KMS-11 (cell line): ENCODE measurements around the gene PDE2A.

Experiments
- H2AFZ ChIP-seq: fragments of 200-600 bp; sonication (generic); 2 replicates; pipeline ENCODE4 v1.6.1; 2016; ENCODE audit warnings: antibody characterized with exemption, mixed run types, low read depth
- H3K27ac ChIP-seq: fragments of 200-600 bp; sonication (generic); 2 replicates; pipeline ENCODE4 v1.6.1; 2016; ENCODE audit warnings: mild to moderate bottlenecking, mixed run types
- H3K27me3 ChIP-seq: fragments of 200-600 bp; sonication (generic); 2 replicates; pipeline ENCODE4 v1.6.1; 2017; ENCODE audit warnings: mild to moderate bottlenecking, low read depth, mixed run types, moderate library complexity; ENCODE audit not compliant: insufficient read depth
- H3K36me3 ChIP-seq: fragments of 200-600 bp; sonication (generic); 2 replicates; pipeline ENCODE4 v1.6.1; 2017; ENCODE audit warnings: mild to moderate bottlenecking, mixed run types; ENCODE audit not compliant: insufficient read depth
- H3K4me1 ChIP-seq: fragments of 200-600 bp; sonication (generic); 2 replicates; pipeline ENCODE4 v1.6.1; 2016; ENCODE audit warnings: mild to moderate bottlenecking, low read depth, mixed run types; ENCODE audit not compliant: poor library complexity, severe bottlenecking
- H3K4me2 ChIP-seq: fragments of 200-600 bp; sonication (generic); 2 replicates; pipeline ENCODE4 v1.7.0; 2016; ENCODE audit warnings: mild to moderate bottlenecking, mixed run types
- H3K4me3 ChIP-seq: fragments of 200-600 bp; sonication (generic); IDR thresholded peaks from 2 replicates; pipeline ENCODE4 v1.6.1; 2017; ENCODE audit warnings: low read depth, low read length, mixed read lengths; ENCODE audit not compliant: insufficient read depth
- H3K79me2 ChIP-seq: fragments of 200-600 bp; sonication (generic); 2 replicates; pipeline ENCODE4 v1.6.1; 2016; ENCODE audit warnings: low read depth, mixed run types; ENCODE audit not compliant: insufficient read depth
- H3K9ac ChIP-seq: fragments of 200-600 bp; sonication (generic); 2 replicates; pipeline ENCODE4 v1.6.1; 2016; ENCODE audit warnings: mild to moderate bottlenecking, mixed run types
- H4K20me1 ChIP-seq: fragments of 200-600 bp; sonication (generic); 2 replicates; pipeline ENCODE4 v1.6.1; 2016; ENCODE audit warnings: mild to moderate bottlenecking, mixed run types; ENCODE audit not compliant: insufficient read depth
- CTCF ChIP-seq: fragments of 200-600 bp; sonication (generic); conservative IDR thresholded peaks from 2 replicates; pipeline ENCODE4 v1.6.1; 2017; ENCODE audit warnings: low read depth, mild to moderate bottlenecking, antibody characterized with exemption, low read length, moderate library complexity, mixed read lengths

Gene PDE2A

GRCh38 chr11:72696866-72697700 lies 22.9 kb upstream of the PDE2A start:
- H3K9ac ChIP-seq = no peak overlapping the region
- no peak overlapping the region for H3K27ac ChIP-seq
- H3K4me3 ChIP-seq = no peak overlapping the region
- H3K79me2 ChIP-seq = no peaks in the 10 kb centered on the region
- no peaks in the 10 kb centered on the region for H3K4me1 ChIP-seq
- H3K4me2 ChIP-seq = no peak overlapping the region
- no peaks in the 10 kb centered on the region for H3K27me3 ChIP-seq
- H4K20me1 ChIP-seq = no peaks in the 10 kb centered on the region
- no peaks in the 10 kb centered on the region for H3K36me3 ChIP-seq
- no peak for TF ChIP-seq CTCF
- no peak overlapping the region for H2AFZ ChIP-seq

- H2AFZ ChIP-seq = no peak overlapping the region
- no peaks in the 10 kb centered on the region for H3K79me2 ChIP-seq
- no peak overlapping the region for H3K4me2 ChIP-seq
- no peak overlapping the region for H3K4me3 ChIP-seq
- no peaks in the 10 kb centered on the region for H3K4me1 ChIP-seq
- H4K20me1 ChIP-seq = no peaks in the 10 kb centered on the region
- H3K27me3 ChIP-seq = no peaks in the 10 kb centered on the region
- H3K9ac ChIP-seq = no peak overlapping the region
- TF ChIP-seq CTCF = no peak
- H3K36me3 ChIP-seq = no peaks in the 10 kb centered on the region
- no peak overlapping the region for H3K27ac ChIP-seq
Observed at GRCh38 chr11:72695354-72695753, 21.1 kb upstream of the PDE2A start.

GRCh38 chr11:72693271-72693968 lies 19.2 kb upstream of the PDE2A start:
- Histone ChIP-seq H3K4me3 (no peak overlapping the region), H2AFZ (no peak overlapping the region), H3K4me1 (no peaks in the 10 kb centered on the region), H3K4me2 (no peak overlapping the region), H3K27ac (no peak overlapping the region), H3K27me3 (no peaks in the 10 kb centered on the region), H4K20me1 (no peaks in the 10 kb centered on the region), H3K9ac (no peak overlapping the region), H3K36me3 (no peaks in the 10 kb centered on the region), H3K79me2 (no peaks in the 10 kb centered on the region)
- TF ChIP-seq CTCF = no peak

GRCh38 chr11:72692498-72693237 lies 18.4 kb upstream of the PDE2A start:
- TF ChIP-seq CTCF = no peak
- no peak overlapping the region for H3K4me2 ChIP-seq
- H3K4me1 ChIP-seq = no peaks in the 10 kb centered on the region
- no peaks in the 10 kb centered on the region for H4K20me1 ChIP-seq
- no peak overlapping the region for H3K27ac ChIP-seq
- no peak overlapping the region for H2AFZ ChIP-seq
- H3K36me3 ChIP-seq = no peaks in the 10 kb centered on the region
- no peaks in the 10 kb centered on the region for H3K27me3 ChIP-seq
- H3K4me3 ChIP-seq = no peak overlapping the region
- H3K79me2 ChIP-seq = no peaks in the 10 kb centered on the region
- H3K9ac ChIP-seq = no peak overlapping the region
